ENCODE data around the gene OTOP1.
A peak's percentile ranks its signal among the peaks of the same experiment; 100 is the strongest.

GRCh38 chr4:4182835-4183568 lies 43.7 kb downstream of the OTOP1 start:
- TF ChIP-seq SMC3 (conservative IDR thresholded peaks at IDR 0.05; ENCODE audit: poor library complexity) (no peak), EP300 (conservative IDR thresholded peaks at IDR 0.05; ENCODE audit: poor library complexity, severe bottlenecking) (no peak), CTCF (IDR thresholded peaks at IDR 0.05; ENCODE audit: poor library complexity, severe bottlenecking) (peak; percentile 34), EZH2 (IDR thresholded peaks at IDR 0.05; ENCODE audit: borderline replicate concordance, insufficient read depth, low read length, poor library complexity, severe bottlenecking) (no peak), TAF1 (IDR thresholded peaks at IDR 0.05; ENCODE audit: low read depth) (no peak), RAD21 (conservative IDR thresholded peaks at IDR 0.05) (no peak), MXI1 (conservative IDR thresholded peaks at IDR 0.05; ENCODE audit: poor library complexity, severe bottlenecking) (no peak)

Data from neural cell (in vitro differentiated cells).